ENCODE results near the gene ANKRD9. TPM values are rescaled to one million over a fixed set of nuclear protein-coding genes. Genes with fewer than 3 reads are reported as not detected.

The ANKRD9 gene
- total and polyA plus RNA-seq, 2 of the 13 experiments (the other 11 are each of a cell fraction or from before 2014, with no cell fraction given): 10.0 to 15.0 TPM

- no peak for TF ChIP-seq ZNF10 (CRISPR knock-in tag; IDR thresholded peaks at IDR 0.05; ENCODE audit: borderline replicate concordance, low read depth)
- no peak for TF ChIP-seq RFX3 (CRISPR knock-in tag; IDR thresholded peaks at IDR 0.05)
- TF ChIP-seq ZNF615 (CRISPR knock-in tag; IDR thresholded peaks at IDR 0.05; ENCODE audit: borderline replicate concordance): no peak
- TF ChIP-seq ZNF362 (CRISPR knock-in tag; IDR thresholded peaks at IDR 0.05; ENCODE audit: borderline replicate concordance): peak; percentile 99
- TF ChIP-seq ZNF326 (CRISPR knock-in tag; IDR thresholded peaks at IDR 0.05; ENCODE audit: borderline replicate concordance): no peak
- TF ChIP-seq ZNF724P (CRISPR knock-in tag; IDR thresholded peaks at IDR 0.05; ENCODE audit: borderline replicate concordance): no peak
- TF ChIP-seq SNAPC5 (CRISPR knock-in tag; IDR thresholded peaks at IDR 0.05; ENCODE audit: borderline replicate concordance): no peak
- peak; percentile 46; the same call in 1 of the 2 replicates for TF ChIP-seq SKIL (CRISPR knock-in tag; IDR thresholded peaks at IDR 0.05; ENCODE audit: borderline replicate concordance)
- peak; percentile 54; the same call in 1 of the 2 replicates for TF ChIP-seq ZNF331 (CRISPR knock-in tag; IDR thresholded peaks at IDR 0.05)
- no peak for TF ChIP-seq ZNF598 (CRISPR knock-in tag; IDR thresholded peaks at IDR 0.05; ENCODE audit: borderline replicate concordance)
- TF ChIP-seq ARNT2 (CRISPR knock-in tag; IDR thresholded peaks at IDR 0.05; ENCODE audit: low read depth): no peak
- no peak for TF ChIP-seq ZSCAN5A (CRISPR knock-in tag; IDR thresholded peaks at IDR 0.05; ENCODE audit: borderline replicate concordance)
- peak; percentile 91 for TF ChIP-seq ZNF3 (CRISPR knock-in tag; IDR thresholded peaks at IDR 0.05)
- no peak for TF ChIP-seq ZNF138 (CRISPR knock-in tag; IDR thresholded peaks at IDR 0.05; ENCODE audit: low read depth)
- no peak for TF ChIP-seq ZBTB38 (CRISPR knock-in tag; IDR thresholded peaks at IDR 0.05)
- no peak for TF ChIP-seq YEATS2 (CRISPR knock-in tag; IDR thresholded peaks at IDR 0.05; ENCODE audit: borderline replicate concordance)
- no peak for TF ChIP-seq ZIK1 (CRISPR knock-in tag; IDR thresholded peaks at IDR 0.05; ENCODE audit: borderline replicate concordance, low read depth)
- no peak for TF ChIP-seq ZNF17 (CRISPR knock-in tag; IDR thresholded peaks at IDR 0.05)
- TF ChIP-seq ZNF512 (CRISPR knock-in tag; IDR thresholded peaks at IDR 0.05): no peak
- TF ChIP-seq POGZ (CRISPR knock-in tag; IDR thresholded peaks at IDR 0.05): peak; percentile 41; the same call in 1 of the 2 replicates
- no peak for TF ChIP-seq ZBTB46 (CRISPR knock-in tag; IDR thresholded peaks at IDR 0.05; ENCODE audit: borderline replicate concordance)
Observed at GRCh38 chr14:102481791-102482238, 27.8 kb downstream of the ANKRD9 start (continued).
